DLD1 (cell line): ENCODE results near the gene NUP210L.
"Not testable (repeated sequence)": the region's sequence is repeated elsewhere in the genome, so short reads cannot be mapped to it uniquely, and the experiment has no call there.

ENCODE experiments used
- in situ Hi-C: cut with HindIII; loops from 2 replicates; pipeline ENCODE4 v1.10.0; 2017; ENCODE audit warnings: low sequenced_read_pairs

The NUP210L gene

DNA sequence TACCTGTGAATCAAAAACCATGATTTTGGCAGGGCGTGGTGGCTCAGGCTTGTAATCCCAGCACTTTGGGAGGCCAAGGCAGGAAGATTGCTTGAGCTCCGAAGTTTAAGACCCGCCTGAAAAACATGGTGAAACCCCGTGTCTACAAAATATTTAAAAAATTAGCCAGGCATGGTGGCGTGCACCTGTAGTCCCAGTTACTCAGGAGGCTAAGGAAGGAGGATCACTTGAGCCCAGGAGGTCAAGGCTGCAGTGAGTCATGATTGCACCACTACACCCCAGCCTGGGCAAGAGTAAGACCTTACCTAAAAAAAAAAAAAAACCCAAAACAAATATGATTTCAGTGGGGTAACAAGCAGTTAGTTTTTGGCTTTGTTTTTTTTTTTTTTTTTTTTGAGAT, 54.7 kb downstream of the NUP210L start:
- in situ Hi-C loops = not testable (repeated sequence)

DNA sequence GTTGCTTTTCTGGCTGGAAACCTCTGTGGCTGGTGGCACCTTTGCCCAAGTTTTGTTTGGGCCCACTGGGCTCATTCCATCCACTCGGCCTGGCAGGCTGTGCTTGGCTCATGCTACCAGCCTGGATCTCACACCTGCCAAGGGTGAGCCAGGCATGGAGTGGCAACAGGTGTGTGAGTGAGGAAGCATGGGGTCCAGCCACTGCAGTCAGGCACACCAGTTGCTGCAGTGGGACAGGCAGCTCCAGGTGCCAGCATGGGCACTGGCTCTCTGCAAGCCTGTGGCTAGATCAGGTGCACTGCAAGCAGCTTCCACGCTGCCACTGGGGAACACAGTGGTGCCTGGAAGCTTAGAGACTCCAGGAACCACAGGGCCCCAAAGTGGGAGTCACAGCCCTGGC, 57.0 kb downstream of the NUP210L start:
- in situ Hi-C loops = no loop called here

- in situ Hi-C loops = no loop called here
Measured at GRCh38 chr1:154095456-154096060, 59.3 kb downstream of the NUP210L start.

- in situ Hi-C loops = no loop called here
Measured at GRCh38 chr1:154094411-154094810, 60.5 kb downstream of the NUP210L start.

GRCh38 chr1:154093699-154094098, 61.2 kb downstream of the NUP210L start:
- in situ Hi-C loops = no loop called here

DNA sequence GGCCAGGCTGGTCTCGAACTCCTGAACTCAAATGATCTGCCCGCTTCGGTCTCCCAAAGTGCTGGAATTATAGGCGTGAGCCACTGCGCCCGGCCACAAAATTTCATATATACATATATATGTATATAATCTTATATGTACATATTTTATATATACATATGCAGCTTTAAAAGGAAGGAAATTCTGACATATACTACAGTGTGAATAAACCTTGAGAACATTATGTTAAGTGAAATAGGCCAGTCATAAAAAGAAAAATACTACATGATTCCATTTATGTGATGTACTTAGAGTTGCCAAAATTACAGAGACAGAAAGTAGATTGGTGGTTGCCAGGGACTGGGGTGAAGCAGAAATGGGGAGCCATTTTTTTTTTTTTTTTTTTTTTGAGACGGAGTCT, 63.2 kb downstream of the NUP210L start:
- in situ Hi-C loops = no loop called here

DNA sequence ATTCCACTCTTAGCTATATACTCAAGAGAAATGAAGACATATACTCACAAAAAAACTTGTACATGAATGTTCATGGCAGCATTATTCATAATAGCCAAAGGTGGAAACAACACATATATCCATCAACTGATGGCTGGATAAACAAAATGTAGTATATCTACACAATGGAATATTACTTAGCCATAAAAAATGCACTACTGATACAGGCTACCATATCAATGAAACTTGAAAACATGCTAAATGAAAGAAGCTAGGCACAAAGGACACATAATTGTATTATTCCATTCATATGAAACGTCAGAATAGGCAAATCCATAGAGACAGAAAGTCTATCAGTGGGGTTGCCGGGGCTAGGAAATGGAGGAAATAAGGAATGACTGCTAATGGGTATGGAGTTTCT, 67.3 kb downstream of the NUP210L start:
- in situ Hi-C loops = no loop called here

- in situ Hi-C loops = not testable (repeated sequence)
Measured at GRCh38 chr1:154083057-154083456, 71.8 kb downstream of the NUP210L start.

DNA sequence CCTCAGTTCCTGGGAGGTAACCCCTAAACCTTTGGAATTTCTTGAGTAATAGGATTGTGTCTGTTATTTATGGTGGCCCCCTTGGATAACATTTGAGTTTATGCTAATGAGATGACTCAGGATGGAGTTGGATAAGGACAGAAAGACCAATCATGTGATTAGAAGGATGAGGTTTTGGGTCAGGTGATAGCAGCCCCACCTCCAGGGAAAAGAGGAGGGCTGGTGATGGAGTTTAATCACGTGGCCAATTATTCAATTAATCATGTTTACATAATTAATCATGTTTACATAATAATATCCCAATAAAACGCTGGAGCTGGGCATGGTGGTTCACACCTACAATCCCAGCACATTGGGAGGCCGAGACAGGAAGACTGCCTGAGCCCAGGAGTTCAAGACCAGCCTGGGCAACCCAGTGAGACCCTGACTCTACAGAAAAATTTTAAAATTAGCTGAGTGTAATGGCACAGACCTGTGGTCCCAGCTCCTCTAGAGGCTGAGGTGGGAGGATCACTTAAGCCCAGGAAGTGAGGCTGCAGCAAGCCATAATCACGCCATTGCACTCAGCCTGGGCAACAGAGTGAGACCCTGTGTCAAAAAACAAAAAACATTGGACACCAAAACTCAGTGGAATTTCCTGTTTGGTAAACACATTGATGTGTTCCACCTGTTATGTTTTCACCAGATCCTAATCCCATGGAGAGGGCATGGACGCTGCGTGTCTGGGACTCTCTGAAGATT, 73.3 kb downstream of the NUP210L start:
- in situ Hi-C loops = no loop called here

DNA sequence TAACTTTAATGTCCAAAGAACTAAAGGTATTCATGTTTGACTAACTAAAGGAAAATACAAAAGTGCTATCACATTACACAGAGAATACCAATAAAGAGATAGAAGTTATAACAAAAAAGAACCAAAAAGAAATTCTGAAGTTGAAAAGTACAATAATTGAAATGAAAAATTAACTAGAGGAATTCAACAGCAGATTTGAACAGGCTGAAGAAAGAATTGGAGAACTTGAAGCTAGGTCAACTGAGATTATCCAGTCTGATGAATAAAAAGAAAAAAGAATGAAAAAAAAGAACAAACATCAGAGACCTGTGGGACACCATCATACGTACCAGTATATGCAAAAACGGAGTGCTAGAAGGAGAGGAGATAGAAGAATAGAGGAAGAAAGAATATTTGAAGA, 78.5 kb downstream of the NUP210L start:
- in situ Hi-C loops = no loop called here

DNA sequence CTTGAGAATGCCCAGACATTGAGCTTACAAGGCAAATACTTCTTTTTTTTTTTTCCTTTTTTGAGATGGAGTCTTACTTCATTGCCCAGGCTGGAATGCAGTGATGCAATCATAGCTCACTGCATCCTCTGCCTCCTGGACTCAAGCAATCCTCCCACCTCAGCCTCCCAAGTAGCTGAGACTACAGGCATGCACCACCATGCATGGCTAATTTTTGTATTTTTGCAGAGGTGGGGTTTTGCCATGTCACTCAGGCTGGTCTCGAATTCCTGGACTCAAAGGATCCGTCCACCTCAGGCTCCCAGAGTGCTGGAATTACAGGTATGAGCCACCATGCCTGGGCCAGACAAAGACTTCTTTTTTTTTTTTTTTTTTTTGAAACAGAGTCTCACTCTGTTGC, 79.1 kb downstream of the NUP210L start:
- in situ Hi-C loops = no loop called here

GRCh38 chr1:154062309-154062708, 92.6 kb downstream of the NUP210L start:
- in situ Hi-C loops = no loop called here

DNA sequence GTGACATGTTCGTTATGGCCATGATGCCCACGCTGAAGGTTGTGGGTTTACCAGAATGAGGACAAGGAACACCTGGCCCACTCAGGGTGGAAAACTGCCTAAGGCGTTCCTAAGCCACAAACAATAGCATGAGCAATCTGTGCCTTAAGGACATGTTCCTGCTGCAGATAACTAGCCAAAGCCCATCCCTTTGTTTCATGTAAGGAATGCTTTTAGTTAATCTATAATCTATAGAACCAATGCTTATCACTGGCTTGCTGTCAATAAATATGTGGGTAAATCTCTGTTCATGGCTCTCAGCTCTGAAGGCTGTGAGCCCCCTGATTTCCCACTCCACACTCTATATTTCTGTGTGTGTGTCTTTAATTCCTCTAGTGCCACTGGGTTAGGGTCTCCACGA, 107.4 kb downstream of the NUP210L start:
- in situ Hi-C loops = not testable (repeated sequence)

- in situ Hi-C loops = not testable (repeated sequence)
Measured at GRCh38 chr1:154033697-154034096, 121.2 kb downstream of the NUP210L start.

GRCh38 chr1:154019940-154020339, 134.9 kb downstream of the NUP210L start:
- in situ Hi-C loops = no loop called here

GRCh38 chr1:154019269-154019668, 135.6 kb downstream of the NUP210L start:
- in situ Hi-C loops = no loop called here

GRCh38 chr1:154014154-154014907, 140.5 kb downstream of the NUP210L start:
- in situ Hi-C loops = no loop called here

GRCh38 chr1:154012543-154012942, 142.3 kb downstream of the NUP210L start:
- in situ Hi-C loops = not testable (repeated sequence)

DNA sequence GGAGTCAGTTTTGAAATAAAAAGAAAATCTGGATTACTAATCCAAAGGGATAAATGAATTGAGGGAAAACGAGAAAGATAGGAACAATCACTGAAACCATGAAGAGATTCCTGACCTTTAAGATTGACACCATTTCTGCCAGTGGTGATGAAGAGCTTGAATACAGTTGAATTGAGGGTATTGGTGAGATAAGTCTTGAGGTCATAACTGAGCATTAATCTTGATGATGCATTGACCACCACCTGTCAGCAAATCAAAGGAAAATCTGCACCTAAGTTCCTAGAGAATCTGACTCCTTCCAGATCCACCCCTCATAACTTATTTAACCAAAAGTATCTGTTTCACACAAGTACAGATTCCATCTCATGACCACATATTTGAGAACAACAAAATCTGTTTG, 142.7 kb downstream of the NUP210L start:
- in situ Hi-C loops = no loop called here

- in situ Hi-C loops = no loop called here
Measured at GRCh38 chr1:154006136-154006535, 148.7 kb downstream of the NUP210L start.

DNA sequence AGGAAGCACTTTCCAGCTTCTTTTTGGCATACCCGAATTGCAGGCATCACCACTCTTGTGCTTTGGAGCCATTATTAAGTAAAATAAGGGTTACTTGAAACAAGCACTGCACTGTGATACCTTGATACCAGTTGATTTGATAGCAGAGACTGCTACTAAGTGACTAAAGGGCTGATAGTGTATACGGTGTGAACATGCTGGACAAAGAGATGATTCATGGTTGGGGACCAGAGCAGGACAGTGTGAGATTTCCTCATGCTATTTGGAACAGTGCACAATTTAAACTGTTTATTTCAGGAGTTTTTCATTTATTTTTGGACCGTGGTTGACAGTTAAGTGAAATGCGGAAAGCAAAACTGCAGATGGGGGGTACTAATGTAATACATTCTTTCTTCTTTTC, 154.5 kb downstream of the NUP210L start:
- in situ Hi-C loops = no loop called here

DNA sequence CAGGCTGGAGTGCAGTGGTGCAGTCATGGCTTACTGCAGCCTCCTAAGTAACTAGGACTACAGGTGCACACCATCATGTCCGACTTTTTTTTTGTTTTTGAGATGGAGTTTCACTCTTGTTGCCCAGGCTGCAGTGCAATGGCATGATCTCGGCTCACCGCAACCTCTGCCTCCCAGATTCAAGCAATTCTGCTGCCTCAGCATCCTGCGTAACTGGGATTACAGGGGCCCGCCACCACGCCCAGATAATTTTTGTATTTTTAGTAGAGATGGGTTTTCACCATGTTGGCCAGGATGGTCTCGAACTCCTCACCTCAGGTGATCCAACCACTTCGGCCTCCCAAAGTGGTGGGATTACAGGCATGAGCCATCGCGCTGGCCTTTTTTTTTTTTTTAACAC, 158.0 kb downstream of the NUP210L start:
- in situ Hi-C loops = not testable (repeated sequence)
